Stimulated activated CD8-positive, alpha-beta memory T cell treated with anti-CD3 and anti-CD28 coated beads, Interleukin-4, amount 100 ng/mL, for 48 hours (primary cell): ENCODE results near the gene RBM6.
A peak's percentile ranks its signal among the peaks of the same experiment; 100 is the strongest.

Experiments used
- DNase-seq: peaks from one replicate; pipeline ENCODE4 v3.0.0-alpha.2; 2020

Gene RBM6

GRCh38 chr3:50100956-50101845, 161.3 kb downstream of the RBM6 start:
- DNase-seq = no peak

GRCh38 chr3:50102558-50102957, 162.6 kb downstream of the RBM6 start:
- DNase-seq = no peak

GRCh38 chr3:50111757-50112156, 171.8 kb downstream of the RBM6 start:
- no peak for DNase-seq

- no peak for DNase-seq
Observed at GRCh38 chr3:50112462-50112861, 172.5 kb downstream of the RBM6 start.

GRCh38 chr3:50117120-50117519, 177.2 kb downstream of the RBM6 start:
- DNase-seq = no peak

- DNase-seq = no peak
Observed at GRCh38 chr3:50118237-50118636, 178.3 kb downstream of the RBM6 start.

GRCh38 chr3:50119786-50120185, 179.8 kb downstream of the RBM6 start:
- no peak for DNase-seq

- DNase-seq = no peak
Observed at GRCh38 chr3:50120364-50121071, 180.6 kb downstream of the RBM6 start.

GRCh38 chr3:50121072-50122032, 181.4 kb downstream of the RBM6 start:
- peak; percentile 84 for DNase-seq

- DNase-seq = no peak
Observed at GRCh38 chr3:50122071-50122470, 182.1 kb downstream of the RBM6 start.

GRCh38 chr3:50122661-50123391, 182.9 kb downstream of the RBM6 start:
- DNase-seq = no peak

- DNase-seq = no peak
Observed at GRCh38 chr3:50123394-50124051, 183.6 kb downstream of the RBM6 start.

- DNase-seq = no peak
Observed at GRCh38 chr3:50124052-50124799, 184.3 kb downstream of the RBM6 start.

GRCh38 chr3:50124800-50125178, 184.8 kb downstream of the RBM6 start:
- DNase-seq = no peak

GRCh38 chr3:50125541-50126286, 185.8 kb downstream of the RBM6 start:
- DNase-seq = no peak

- DNase-seq = no peak
Observed at GRCh38 chr3:50126287-50127211, 186.6 kb downstream of the RBM6 start.
